ENCODE measurements around the gene RNF227.
"Not testable (repeated sequence)": the region's sequence is repeated elsewhere in the genome, so short reads cannot be mapped to it uniquely, and the experiment has no call there.

Gene RNF227

DNA sequence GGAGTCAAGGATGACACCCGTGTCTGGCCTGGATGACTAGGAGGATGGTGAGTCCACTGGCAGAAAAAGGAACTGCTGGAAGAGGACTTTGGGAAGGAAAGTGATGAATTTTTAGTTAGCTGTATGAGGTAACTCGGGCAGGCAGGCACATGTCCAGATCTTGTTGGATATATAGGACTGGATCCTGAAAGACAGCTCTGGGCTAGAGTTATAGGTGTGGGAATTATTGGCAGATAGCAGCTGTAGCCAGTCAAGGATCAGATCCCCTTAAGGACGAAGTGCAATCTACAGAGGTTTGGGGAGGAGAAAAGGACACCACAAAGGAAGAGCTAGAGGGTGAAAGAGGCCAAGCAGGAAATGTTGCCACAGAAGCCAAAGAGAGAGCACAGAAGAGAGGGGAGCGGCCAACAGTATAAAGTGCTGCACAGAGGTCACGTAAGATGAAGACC is 48.2 kb downstream of the RNF227 start:
- Histone ChIP-seq H3K9me3 (ENCODE audit: control insufficient read depth, insufficient read depth, low read length) (no peaks in the 10 kb centered on the region), H3F3A (ENCODE audit: control insufficient read depth, insufficient read depth) (peaks cover 16% of the 10 kb centered on the region), H3K4me3 (ENCODE audit: low read length) (no peak overlapping the region), H4K20me1 (ENCODE audit: control insufficient read depth, insufficient read depth, low read depth, low read length) (no peaks in the 10 kb centered on the region), H3K4me1 (ENCODE audit: control insufficient read depth, low read length) (peaks cover 19% of the 10 kb centered on the region), H3K4me2 (ENCODE audit: low read length) (no peak overlapping the region), H3K9me2 (replicated peaks; ENCODE audit: control insufficient read depth, low read length) (no peaks in the 10 kb centered on the region), H3K36me3 (ENCODE audit: control insufficient read depth, low read length) (peaks cover 59% of the 10 kb centered on the region), H3K79me2 (ENCODE audit: control insufficient read depth, low read length) (peaks cover 15% of the 10 kb centered on the region), H3K27ac (ENCODE audit: low read depth, low read length) (no peak overlapping the region), H3K27me3 (ENCODE audit: control insufficient read depth, low read length) (no peaks in the 10 kb centered on the region)
- TF ChIP-seq, protein P1, sequence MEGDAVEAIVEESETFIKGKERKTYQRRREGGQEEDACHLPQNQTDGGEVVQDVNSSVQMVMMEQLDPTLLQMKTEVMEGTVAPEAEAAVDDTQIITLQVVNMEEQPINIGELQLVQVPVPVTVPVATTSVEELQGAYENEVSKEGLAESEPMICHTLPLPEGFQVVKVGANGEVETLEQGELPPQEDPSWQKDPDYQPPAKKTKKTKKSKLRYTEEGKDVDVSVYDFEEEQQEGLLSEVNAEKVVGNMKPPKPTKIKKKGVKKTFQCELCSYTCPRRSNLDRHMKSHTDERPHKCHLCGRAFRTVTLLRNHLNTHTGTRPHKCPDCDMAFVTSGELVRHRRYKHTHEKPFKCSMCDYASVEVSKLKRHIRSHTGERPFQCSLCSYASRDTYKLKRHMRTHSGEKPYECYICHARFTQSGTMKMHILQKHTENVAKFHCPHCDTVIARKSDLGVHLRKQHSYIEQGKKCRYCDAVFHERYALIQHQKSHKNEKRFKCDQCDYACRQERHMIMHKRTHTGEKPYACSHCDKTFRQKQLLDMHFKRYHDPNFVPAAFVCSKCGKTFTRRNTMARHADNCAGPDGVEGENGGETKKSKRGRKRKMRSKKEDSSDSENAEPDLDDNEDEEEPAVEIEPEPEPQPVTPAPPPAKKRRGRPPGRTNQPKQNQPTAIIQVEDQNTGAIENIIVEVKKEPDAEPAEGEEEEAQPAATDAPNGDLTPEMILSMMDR (IDR thresholded peaks at IDR 0.05; ENCODE audit: low read depth, low read length, poor library complexity, severe bottlenecking): no peak
- no peak for TF ChIP-seq EZH2phosphoT487 (IDR thresholded peaks at IDR 0.05; ENCODE audit: borderline replicate concordance, low read length)

DNA sequence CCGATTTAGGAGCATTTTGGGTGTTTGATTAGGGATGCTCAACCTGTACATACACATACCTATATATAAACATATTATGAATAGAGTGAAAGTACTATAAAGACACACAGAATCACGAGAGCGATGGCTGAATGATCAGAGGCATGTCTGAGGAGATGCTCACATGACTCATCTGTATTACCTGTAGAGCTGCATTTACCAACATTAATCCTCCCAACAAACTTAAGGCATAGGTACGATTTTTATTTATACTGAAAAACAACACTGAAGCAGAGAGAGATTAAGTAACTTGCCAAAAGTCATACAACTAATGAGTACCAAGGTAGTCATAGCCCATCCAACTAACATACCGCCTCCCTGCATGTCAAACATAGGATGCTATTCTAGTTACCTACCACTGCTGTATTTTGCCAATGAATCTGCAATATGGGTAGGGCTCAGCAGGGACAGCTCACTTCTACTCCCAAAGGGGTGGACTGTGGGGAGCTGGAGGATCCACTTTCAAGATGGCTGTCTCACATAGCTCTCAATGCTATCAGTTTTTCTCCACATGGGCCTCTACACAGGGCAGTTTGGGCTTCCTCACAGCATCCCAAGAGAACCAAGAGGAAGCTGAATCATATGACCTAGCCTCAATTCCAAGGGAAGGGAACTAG is 51.0 kb downstream of the RNF227 start:
- H3K27me3 ChIP-seq (ENCODE audit: control insufficient read depth, low read length): no peaks in the 10 kb centered on the region
- H3K9me3 ChIP-seq (ENCODE audit: control insufficient read depth, insufficient read depth, low read length): no peaks in the 10 kb centered on the region
- H3K27ac ChIP-seq (ENCODE audit: low read depth, low read length): no peak overlapping the region
- peaks cover 30% of the 10 kb centered on the region for H3K79me2 ChIP-seq (ENCODE audit: control insufficient read depth, low read length)
- H3K4me2 ChIP-seq (ENCODE audit: low read length): no peak overlapping the region
- H3K9me2 ChIP-seq (replicated peaks; ENCODE audit: control insufficient read depth, low read length): no peaks in the 10 kb centered on the region
- H3K36me3 ChIP-seq (ENCODE audit: control insufficient read depth, low read length): peaks cover 61% of the 10 kb centered on the region
- H3K4me3 ChIP-seq (ENCODE audit: low read length): no peak overlapping the region
- peaks cover 22% of the 10 kb centered on the region for H3K4me1 ChIP-seq (ENCODE audit: control insufficient read depth, low read length)
- H4K20me1 ChIP-seq (ENCODE audit: control insufficient read depth, insufficient read depth, low read depth, low read length): no peaks in the 10 kb centered on the region
- H3F3A ChIP-seq (ENCODE audit: control insufficient read depth, insufficient read depth): peaks cover 10% of the 10 kb centered on the region
- TF ChIP-seq, protein P1 (IDR thresholded peaks at IDR 0.05; ENCODE audit: low read depth, low read length, poor library complexity, severe bottlenecking): no peak
- no peak for TF ChIP-seq EZH2phosphoT487 (IDR thresholded peaks at IDR 0.05; ENCODE audit: borderline replicate concordance, low read length)

DNA sequence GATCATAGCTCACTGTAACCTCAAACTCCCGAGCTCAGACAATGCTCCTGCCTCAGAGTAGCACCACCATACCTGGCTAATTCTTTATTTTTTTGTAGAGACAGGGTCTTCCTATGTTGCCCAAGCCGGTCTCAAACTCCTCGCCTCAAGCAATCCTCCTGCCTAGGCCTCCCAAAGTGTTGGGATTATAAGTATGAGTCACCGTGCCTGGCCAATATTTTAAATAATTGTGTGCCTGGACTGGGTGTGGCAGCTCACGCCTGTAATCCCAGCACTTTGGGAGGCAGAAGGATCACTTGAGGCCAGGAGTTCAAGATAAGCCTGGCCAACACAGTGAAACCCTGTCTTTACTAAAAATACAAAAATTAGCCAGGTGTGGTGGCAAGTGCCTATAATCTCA is 51.7 kb downstream of the RNF227 start:
- not testable (repeated sequence) for H3K27ac ChIP-seq (ENCODE audit: low read depth, low read length); H3K4me2 ChIP-seq (ENCODE audit: low read length); H3K9me3 ChIP-seq (ENCODE audit: control insufficient read depth, insufficient read depth, low read length); H3K9me2 ChIP-seq (replicated peaks; ENCODE audit: control insufficient read depth, low read length); H3K4me3 ChIP-seq (ENCODE audit: low read length); H3K27me3 ChIP-seq (ENCODE audit: control insufficient read depth, low read length); H4K20me1 ChIP-seq (ENCODE audit: control insufficient read depth, insufficient read depth, low read depth, low read length)
- H3K4me1 ChIP-seq (ENCODE audit: control insufficient read depth, low read length): peaks cover 25% of the 10 kb centered on the region
- H3F3A ChIP-seq (ENCODE audit: control insufficient read depth, insufficient read depth): peaks cover 10% of the 10 kb centered on the region
- H3K36me3 ChIP-seq (ENCODE audit: control insufficient read depth, low read length): peaks cover 65% of the 10 kb centered on the region
- peaks cover 34% of the 10 kb centered on the region for H3K79me2 ChIP-seq (ENCODE audit: control insufficient read depth, low read length)
